ENCODE measurements around the gene RAF1. TPM values are rescaled to one million over a fixed set of nuclear protein-coding genes. Genes with fewer than 3 reads are reported as not detected.
A peak's percentile ranks its signal among the peaks of the same experiment; 100 is the strongest.
"Not testable (repeated sequence)": the region's sequence is repeated elsewhere in the genome, so short reads cannot be mapped to it uniquely, and the experiment has no call there.

Gene RAF1
- total RNA-seq, 3 donors from 2014 or later, result 87.4 to 118 (median 110) TPM

GRCh38 chr3:12653747-12654146, 10.2 kb downstream of the RAF1 start:
- H3K36me3 ChIP-seq, result no peaks in the 10 kb centered on the region
- no peaks in the 10 kb centered on the region for H3K27me3 ChIP-seq
- intact Hi-C loops (cut with DNase I; ENCODE audit: low total_unique reads), result no loop called here

GRCh38 chr3:12648384-12648959, 15.4 kb downstream of the RAF1 start:
- intact Hi-C loops (cut with DNase I; ENCODE audit: low total_unique reads), result no loop called here
- Histone ChIP-seq H3K27ac (no peak overlapping the region), H3K27me3 (no peaks in the 10 kb centered on the region), H3K36me3 (no peaks in the 10 kb centered on the region), H3K9me3 (no peaks in the 10 kb centered on the region), H3K4me3 (no peak overlapping the region), H3K4me1 (no peaks in the 10 kb centered on the region)
- DNase-seq (ENCODE audit: low spot score in 2 of 2), result no peak
- no peak for TF ChIP-seq POLR2A (IDR thresholded peaks at IDR 0.05)
- no peak for TF ChIP-seq POLR2AphosphoS5 (IDR thresholded peaks at IDR 0.05)
- no peak for TF ChIP-seq CTCF (IDR thresholded peaks at IDR 0.05)

More at GRCh38 chr3:12653747-12654146, 10.2 kb downstream of the RAF1 start:
- TF ChIP-seq POLR2A (IDR thresholded peaks at IDR 0.05), result no peak
- TF ChIP-seq CTCF (IDR thresholded peaks at IDR 0.05), result no peak
- no peak for TF ChIP-seq POLR2AphosphoS5 (IDR thresholded peaks at IDR 0.05)
- Histone ChIP-seq H3K27ac (no peak overlapping the region), H3K4me1 (no peaks in the 10 kb centered on the region), H3K4me3 (no peak overlapping the region), H3K9me3 (no peaks in the 10 kb centered on the region)
- DNase-seq (ENCODE audit: low spot score in 2 of 2), result no peak

- H3K4me1 ChIP-seq, result no peaks in the 10 kb centered on the region
- intact Hi-C loops (cut with DNase I; ENCODE audit: low total_unique reads), result no loop called here
Observed at GRCh38 chr3:12644331-12644937, 19.5 kb downstream of the RAF1 start.

GRCh38 chr3:12643724-12644123, 20.2 kb downstream of the RAF1 start:
- intact Hi-C loops (cut with DNase I; ENCODE audit: low total_unique reads), result no loop called here
- no peak overlapping the region for H3K4me3 ChIP-seq
- TF ChIP-seq POLR2A (IDR thresholded peaks at IDR 0.05) (no peak), POLR2AphosphoS5 (IDR thresholded peaks at IDR 0.05) (no peak), CTCF (IDR thresholded peaks at IDR 0.05) (no peak)

More at GRCh38 chr3:12644331-12644937, 19.5 kb downstream of the RAF1 start:
- Histone ChIP-seq H3K27me3 (no peaks in the 10 kb centered on the region), H3K9me3 (no peaks in the 10 kb centered on the region), H3K27ac (peak overlapping the region in 1 of 2 donors; percentile 43), H3K36me3 (no peaks in the 10 kb centered on the region), H3K4me3 (peak overlapping the region in 1 of 3 donors; percentile 1)
- TF ChIP-seq CTCF (IDR thresholded peaks at IDR 0.05) (no peak), POLR2AphosphoS5 (IDR thresholded peaks at IDR 0.05) (no peak), POLR2A (IDR thresholded peaks at IDR 0.05) (no peak)
- DNase-seq (ENCODE audit: low spot score in 2 of 2), result no peak

GRCh38 chr3:12643010-12643380, 20.9 kb downstream of the RAF1 start:
- H3K36me3 ChIP-seq, result no peaks in the 10 kb centered on the region
- no peaks in the 10 kb centered on the region for H3K4me1 ChIP-seq
- TF ChIP-seq POLR2A (IDR thresholded peaks at IDR 0.05) (no peak), POLR2AphosphoS5 (IDR thresholded peaks at IDR 0.05) (no peak), CTCF (IDR thresholded peaks at IDR 0.05) (no peak)
- no peak overlapping the region for H3K4me3 ChIP-seq
- intact Hi-C loops (cut with DNase I; ENCODE audit: low total_unique reads), result no loop called here
- no peaks in the 10 kb centered on the region for H3K27me3 ChIP-seq
- peak overlapping the region in 1 of 2 donors; percentile 43 for H3K27ac ChIP-seq
- DNase-seq (ENCODE audit: low spot score in 2 of 2), result no peak
- no peaks in the 10 kb centered on the region for H3K9me3 ChIP-seq

More at GRCh38 chr3:12643724-12644123, 20.2 kb downstream of the RAF1 start:
- Histone ChIP-seq H3K27ac (no peak overlapping the region), H3K36me3 (no peaks in the 10 kb centered on the region), H3K4me1 (no peaks in the 10 kb centered on the region), H3K27me3 (no peaks in the 10 kb centered on the region), H3K9me3 (no peaks in the 10 kb centered on the region)
- no peak for DNase-seq (ENCODE audit: low spot score in 2 of 2)

GRCh38 chr3:12640853-12641252, 23.1 kb downstream of the RAF1 start:
- intact Hi-C loops (cut with DNase I; ENCODE audit: low total_unique reads); H3K27ac ChIP-seq; H3K4me1 ChIP-seq; H3K9me3 ChIP-seq; H3K27me3 ChIP-seq; DNase-seq (ENCODE audit: low spot score in 2 of 2); H3K4me3 ChIP-seq; H3K36me3 ChIP-seq: not testable (repeated sequence)
